GM12878 (cell line): ENCODE results near the gene FAM193A. TPM values are rescaled to one million over a fixed set of nuclear protein-coding genes. Genes with fewer than 3 reads are reported as not detected.

Source experiments
- ATF7 ChIP-seq: fragments of 450-650 bp; IDR thresholded peaks from 2 replicates; pipeline ENCODE4 v1.6.1; 2016; ENCODE audit warnings: low read depth, mild to moderate bottlenecking
- BACH1 ChIP-seq: fragments of 450-650 bp; IDR thresholded peaks from 2 replicates; pipeline ENCODE4 v1.6.1; 2017; ENCODE audit warnings: mild to moderate bottlenecking, borderline replicate concordance
- BCL3 ChIP-seq: IDR thresholded peaks from 2 replicates; pipeline ENCODE4 v1.6.1; 2011; ENCODE audit warnings: borderline replicate concordance, low read depth, mild to moderate bottlenecking, moderate library complexity, low read length; ENCODE audit not compliant: insufficient read depth, poor library complexity, severe bottlenecking
- FOS ChIP-seq: IDR thresholded peaks from 3 replicates; pipeline ENCODE4 v1.6.1; 2011; ENCODE audit warnings: borderline replicate concordance; ENCODE audit not compliant: insufficient read length; ENCODE audit errors: extremely low read depth
- FOXM1 ChIP-seq: IDR thresholded peaks from 2 replicates; pipeline ENCODE4 v1.6.1; 2012; ENCODE audit warnings: low read depth, mild to moderate bottlenecking, inconsistent platforms, low read length, moderate library complexity
- IRF4 ChIP-seq: IDR thresholded peaks from 2 replicates; pipeline ENCODE4 v1.6.1; 2011; ENCODE audit warnings: low read depth, low read length
- IRF5 ChIP-seq: fragments of 450-650 bp; IDR thresholded peaks from 2 replicates; pipeline ENCODE4 v1.6.1; 2017; ENCODE audit warnings: borderline replicate concordance
- KLF5 ChIP-seq: fragments of 450-650 bp; IDR thresholded peaks from 2 replicates; pipeline ENCODE4 v1.6.1; 2014; ENCODE audit warnings: mild to moderate bottlenecking; ENCODE audit not compliant: partially characterized antibody
- MAX ChIP-seq: IDR thresholded peaks from 2 replicates; pipeline ENCODE4 v1.6.1; 2012; ENCODE audit warnings: low read depth, low read length, improper control_type of control experiment
- MEF2A ChIP-seq: IDR thresholded peaks from 2 replicates; pipeline ENCODE4 v1.6.1; 2011; ENCODE audit warnings: low read depth, mild to moderate bottlenecking, low read length, moderate library complexity; ENCODE audit not compliant: insufficient read depth
- MEF2B ChIP-seq: fragments of 450-650 bp; IDR thresholded peaks from 2 replicates; pipeline ENCODE4 v1.6.1; 2018; ENCODE audit warnings: mild to moderate bottlenecking, moderate library complexity; ENCODE audit not compliant: partially characterized antibody, poor library complexity, severe bottlenecking
- MTA2 ChIP-seq: fragments of 450-650 bp; IDR thresholded peaks from 2 replicates; pipeline ENCODE4 v1.6.1; 2016; ENCODE audit warnings: low read depth, mild to moderate bottlenecking, moderate library complexity
- NR2C2 ChIP-seq: IDR thresholded peaks from 2 replicates; pipeline ENCODE4 v1.6.1; 2011; ENCODE audit warnings: borderline replicate concordance, low read depth; ENCODE audit not compliant: control insufficient read depth, insufficient read length
- NR2F1 ChIP-seq: fragments of 450-650 bp; conservative IDR thresholded peaks from 2 replicates; pipeline ENCODE4 v1.6.1; 2017; ENCODE audit warnings: mild to moderate bottlenecking
- PBX3 ChIP-seq: IDR thresholded peaks from 2 replicates; pipeline ENCODE4 v1.6.1; 2011; ENCODE audit warnings: mild to moderate bottlenecking, low read depth, low read length, moderate library complexity; ENCODE audit not compliant: insufficient replicate concordance
- POLR2A ChIP-seq: IDR thresholded peaks from 2 replicates; pipeline ENCODE4 v1.6.1; 2011; ENCODE audit warnings: low read depth, mild to moderate bottlenecking, low read length
- POU2F2 ChIP-seq: IDR thresholded peaks from 3 replicates; pipeline ENCODE4 v1.6.1; 2011; ENCODE audit warnings: low read depth, mild to moderate bottlenecking, low read length, borderline replicate concordance
- SMAD5 ChIP-seq: IDR thresholded peaks from 2 replicates; pipeline ENCODE4 v1.6.1; 2016; ENCODE audit warnings: antibody characterized with exemption, low read depth
- TCF3 ChIP-seq: IDR thresholded peaks from 2 replicates; pipeline ENCODE4 v1.6.1; 2012; ENCODE audit warnings: low read depth, mild to moderate bottlenecking, low read length, borderline replicate concordance; ENCODE audit not compliant: insufficient read depth
- ZNF687 ChIP-seq: fragments of 450-650 bp; IDR thresholded peaks from 2 replicates; pipeline ENCODE4 v1.6.1; 2017; ENCODE audit warnings: mild to moderate bottlenecking, moderate library complexity
- polyA plus RNA-seq, 11 experiments: library from polyadenylated mRNA; depleted of rRNA in 4 of 11; unstranded in 6 of 11; stranded (reverse) in 5 of 11; fragments of >200 nt; fragmentation: Nextera tagmentation in 4 of 11; fragmentation: Illumina TruSeq in 1 of 11; extraction: Ambion mirVana in 4 of 11; extraction: Trizol in 1 of 11; gene quantifications; 1 replicate in 1 of 11; 2 replicates in 10 of 11; pipeline versions ENCODE4 v1.2.1 to v1.2.3, GENCODE V29; 2011 to 2016; ENCODE audit warnings: inconsistent platforms in 2 of 11, missing spikeins in 2 of 11, low read depth in 1 of 11
- total RNA-seq, 4 experiments: library from RNA; depleted of rRNA in 3 of 4; stranded (reverse); fragments of >200 nt in 3 of 4; fragmentation: Illumina TruSeq in 1 of 4; extraction: Trizol in 1 of 4; gene quantifications; 2 replicates each; pipeline versions ENCODE4 v1.2.1 to v1.2.3, GENCODE V29; 2013 to 2021

The FAM193A gene
- total and polyA plus RNA-seq, 10 of the 15 experiments (the other 5 are each of a cell fraction or from before 2014, with no cell fraction given): 0.52 to 23.3 (median 7.4) TPM

GRCh38 chr4:2696423-2696822 lies 160.0 kb downstream of the FAM193A start (continued):
- TF ChIP-seq KLF5 (peak; percentile 59), MTA2 (peak; percentile 86), ATF7 (peak; percentile 70), MAX (peak; percentile 65), POU2F2 (peak; percentile 84; the same call in 2 of the 3 replicates), NR2F1 (peak; percentile 86), ZNF687 (peak; percentile 94), MEF2B (peak; percentile 95), FOXM1 (peak; percentile 95), BCL3 (peak; percentile 50), SMAD5 (no peak), PBX3 (peak; percentile 38), BACH1 (peak; percentile 49; the same call in 1 of the 2 replicates), FOS (no peak), IRF4 (0 out of 2 replicates have a peak, but pooled peaks have one; percentile 58), TCF3 (peak; percentile 97), NR2C2 (no peak), IRF5 (no peak), MEF2A (peak; percentile 99), POLR2A (peak; percentile 41; the same call in 1 of the 2 replicates)
